GM23338 (cell line): ENCODE measurements around the gene ERCC3. TPM values are rescaled to one million over a fixed set of nuclear protein-coding genes. Genes with fewer than 3 reads are reported as not detected.

Experiments
- ATAC-seq: fragments of 200-7000 bp; cut with Tn5 transposase; 3 replicates; pipeline ENCODE4 v1.9.1; 2020
- DNase-seq: peaks from one replicate; pipeline ENCODE4 v3.0.0-alpha.2; 2015; ENCODE audit warnings: low spot score
- H2AFZ ChIP-seq: fragments of 200-600 bp; sonication (generic); 2 replicates; pipeline ENCODE4 v1.8.0; 2016; ENCODE audit warnings: antibody characterized with exemption, mild to moderate bottlenecking, moderate library complexity
- H3F3A ChIP-seq: fragments of 200-600 bp; sonication (generic); replicated peaks from 2 replicates; pipeline ENCODE4 v1.8.0; 2017; ENCODE audit warnings: antibody characterized with exemption, mixed run types, low read depth
- H3K27ac ChIP-seq: fragments of 200-600 bp; sonication (generic); 2 replicates; pipeline ENCODE4 v1.6.1; 2016; ENCODE audit warnings: low read depth
- H3K27me3 ChIP-seq: fragments of 200-600 bp; sonication (generic); 2 replicates; pipeline ENCODE4 v1.8.0; 2016; ENCODE audit warnings: mild to moderate bottlenecking, mixed run types, moderate library complexity; ENCODE audit not compliant: insufficient read depth
- H3K36me3 ChIP-seq: fragments of 200-600 bp; sonication (generic); 2 replicates; pipeline ENCODE4 v1.8.0; 2016; ENCODE audit warnings: mild to moderate bottlenecking; ENCODE audit not compliant: insufficient read depth
- H3K4me1 ChIP-seq: fragments of 200-600 bp; sonication (generic); 2 replicates; pipeline ENCODE4 v1.8.0; 2016; ENCODE audit warnings: mild to moderate bottlenecking, moderate library complexity; ENCODE audit not compliant: insufficient read depth
- H3K4me2 ChIP-seq: fragments of 200-600 bp; sonication (generic); 2 replicates; pipeline ENCODE4 v1.7.1; 2017; ENCODE audit warnings: mixed run types
- H3K4me3 ChIP-seq: fragments of 200-600 bp; sonication (generic); 2 replicates; pipeline ENCODE4 v1.6.1; 2016; ENCODE audit warnings: mixed run types
- H3K79me2 ChIP-seq: fragments of 200-600 bp; sonication (generic); replicated peaks from 2 replicates; pipeline ENCODE4 v1.8.0; 2017; ENCODE audit warnings: mild to moderate bottlenecking; ENCODE audit not compliant: insufficient read depth
- H3K9me2 ChIP-seq: fragments of 200-600 bp; sonication (generic); 2 replicates; pipeline ENCODE4 v1.8.0; 2017; ENCODE audit not compliant: insufficient read depth
- H4K20me1 ChIP-seq: fragments of 200-600 bp; sonication (generic); replicated peaks from 2 replicates; pipeline ENCODE4 v1.8.0; 2017; ENCODE audit warnings: mild to moderate bottlenecking; ENCODE audit not compliant: insufficient read depth
- H3K27ac Mint-ChIP-seq: 2 replicates; pipeline ENCODE4 v1.8.0; 2020; ENCODE audit warnings: inconsistent platforms, mild to moderate bottlenecking, moderate library complexity, mixed read lengths
- H3K27me3 Mint-ChIP-seq: 3 replicates; pipeline ENCODE4 v1.8.0; 2022; ENCODE audit warnings: low read depth, mild to moderate bottlenecking, moderate library complexity, mixed read lengths, inconsistent platforms; ENCODE audit not compliant: insufficient read depth, poor library complexity
- H3K36me3 Mint-ChIP-seq: 3 replicates; pipeline ENCODE4 v1.8.0; 2021; ENCODE audit warnings: low read depth, mild to moderate bottlenecking, inconsistent platforms, moderate library complexity, mixed read lengths
- H3K4me1 Mint-ChIP-seq: 3 replicates; pipeline ENCODE4 v1.8.0; 2020; ENCODE audit warnings: mild to moderate bottlenecking, inconsistent platforms, mixed read lengths
- H3K4me3 Mint-ChIP-seq: 3 replicates; pipeline ENCODE4 v1.8.0; 2021; ENCODE audit warnings: moderate library complexity, mild to moderate bottlenecking, inconsistent platforms, mixed read lengths
- H3K9me3 Mint-ChIP-seq: 3 replicates; pipeline ENCODE4 v1.8.0; 2020; ENCODE audit warnings: moderate library complexity, mild to moderate bottlenecking, inconsistent platforms, mixed read lengths
- CREB1 ChIP-seq: fragments of 250-450 bp; sonication (Bioruptor Pico); IDR thresholded peaks from 2 replicates; pipeline ENCODE4 v1.5.0; 2020; ENCODE audit warnings: low read depth, mild to moderate bottlenecking, moderate library complexity
- EZH2 ChIP-seq: fragments of 200-600 bp; sonication (generic); IDR thresholded peaks from one replicate; pipeline ENCODE4 v1.8.0; 2017; ENCODE audit warnings: antibody characterized with exemption, mild to moderate bottlenecking, low read depth; ENCODE audit not compliant: unreplicated experiment
- EZH2phosphoT487 ChIP-seq: fragments of 200-600 bp; sonication (generic); IDR thresholded peaks from one replicate; pipeline ENCODE4 v1.8.1; 2018; ENCODE audit warnings: antibody characterized with exemption; ENCODE audit not compliant: unreplicated experiment
- JUNB ChIP-seq: IDR thresholded peaks from one replicate; pipeline ENCODE4 v1.6.1; 2016; ENCODE audit warnings: antibody characterized with exemption; ENCODE audit not compliant: unreplicated experiment
- NANOG ChIP-seq: IDR thresholded peaks from 2 replicates; pipeline ENCODE4 v1.6.1; 2016; ENCODE audit warnings: antibody characterized with exemption, borderline replicate concordance
- POLR2AphosphoS5 ChIP-seq: IDR thresholded peaks from 2 replicates; pipeline ENCODE4 v1.6.1; 2016; ENCODE audit warnings: antibody characterized with exemption, low read depth
- STAT1 ChIP-seq: IDR thresholded peaks from one replicate; pipeline ENCODE4 v1.6.1; 2016; ENCODE audit warnings: antibody characterized with exemption; ENCODE audit not compliant: unreplicated experiment
- ZNF114 ChIP-seq: fragments of 250-450 bp; sonication (Bioruptor Pico); IDR thresholded peaks from 2 replicates; pipeline ENCODE4 v1.5.0; 2020; ENCODE audit warnings: mild to moderate bottlenecking, moderate library complexity
- ZNF331 ChIP-seq: fragments of 250-450 bp; sonication (Bioruptor Pico); IDR thresholded peaks from 2 replicates; pipeline ENCODE4 v1.5.0; 2020; ENCODE audit warnings: low read depth, mild to moderate bottlenecking, moderate library complexity
- polyA plus RNA-seq: library from polyadenylated mRNA; unstranded; fragments of >200 nt; fragmentation: Nextera tagmentation; extraction: Ambion mirVana; gene quantifications from 2 replicates; pipeline ENCODE4 v1.2.1, GENCODE V29; 2016
- total RNA-seq: library from RNA; depleted of rRNA; stranded (reverse); fragments of >200 nt; shearing (Covaris generic); gene quantifications from 2 replicates; pipeline ENCODE4 v1.2.3, GENCODE V29; 2014
- TF ChIP-seq, protein P1 (sequence below): IDR thresholded peaks from 2 replicates; pipeline ENCODE4 v1.6.1; 2016; ENCODE audit warnings: antibody characterized with exemption
- TF ChIP-seq, protein P2 (sequence below): fragments of 250-450 bp; sonication (Bioruptor Pico); IDR thresholded peaks from 2 replicates; pipeline ENCODE4 v1.5.0; 2020; ENCODE audit warnings: mild to moderate bottlenecking, moderate library complexity
- TF ChIP-seq, protein P3 (sequence below): IDR thresholded peaks from one replicate; pipeline ENCODE4 v1.6.1; 2018; ENCODE audit warnings: antibody characterized with exemption; ENCODE audit not compliant: unreplicated experiment
- TF ChIP-seq, protein P4 (sequence below), 2 experiments: fragments of 200-600 bp in 1 of 2; sonication (generic) in 1 of 2; conservative IDR thresholded peaks; 2 replicates each; pipeline versions ENCODE4 v1.5.1 to v1.6.1; 2016 to 2017; ENCODE audit warnings: antibody characterized with exemption in 2 of 2, low read depth in 2 of 2, mild to moderate bottlenecking in 2 of 2, moderate library complexity in 1 of 2

Gene ERCC3
- total and polyA plus RNA-seq, 2 experiments from 2014 or later, result 35.1 to 62.7 TPM

DNA sequence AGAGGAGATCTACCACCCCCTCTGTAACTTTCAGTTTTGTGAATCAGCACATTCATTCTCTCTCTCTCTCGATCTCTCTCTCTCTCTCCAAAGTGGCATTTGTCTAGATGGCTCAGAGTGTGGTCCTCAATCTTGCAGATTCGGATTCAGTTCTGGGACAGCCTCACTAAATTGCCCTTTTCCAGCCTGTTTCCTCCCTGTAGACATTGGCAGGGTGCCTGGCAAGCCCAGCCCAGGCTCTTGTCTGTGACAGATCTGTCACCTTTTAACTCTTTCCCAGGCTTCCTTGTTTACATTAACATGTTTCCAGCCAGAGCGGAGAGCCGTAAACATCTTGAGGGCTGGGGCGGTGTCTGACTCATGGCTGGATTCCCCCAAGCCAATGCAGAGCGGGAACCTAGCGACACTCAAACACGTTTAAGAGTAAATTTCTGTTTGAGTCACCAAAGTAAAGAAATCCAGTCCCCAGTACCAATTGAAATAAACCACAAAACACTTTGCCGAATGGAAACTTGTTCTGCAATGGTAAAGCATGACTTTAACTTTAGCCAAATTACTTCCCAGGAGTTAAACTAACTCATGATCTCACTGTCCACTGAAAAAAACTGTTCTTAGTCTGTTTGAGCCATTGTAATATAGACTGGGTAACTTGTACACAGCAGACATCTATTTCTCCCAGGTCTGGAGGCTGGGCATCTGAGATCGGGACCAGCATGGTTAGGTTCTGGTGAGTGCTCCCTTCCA lies 67.3 kb downstream of the ERCC3 start:
- no peak overlapping the region for H3K4me3 ChIP-seq

More for the DNA sequence above, 67.3 kb downstream of the ERCC3 start:
- H3K27me3 Mint-ChIP-seq, result no peaks in the 10 kb centered on the region
- H3K27ac Mint-ChIP-seq, result no peak overlapping the region
- Histone ChIP-seq H3K4me1 (no peaks in the 10 kb centered on the region), H3K36me3 (no peaks in the 10 kb centered on the region), H3F3A (no peaks in the 10 kb centered on the region), H3K27ac (no peak overlapping the region), H2AFZ (peak overlapping the region; percentile 14; the same call in 1 of the 2 replicates), H3K9me2 (no peaks in the 10 kb centered on the region), H3K79me2 (no peaks in the 10 kb centered on the region), H3K4me2 (no peak overlapping the region), H4K20me1 (no peaks in the 10 kb centered on the region), H3K27me3 (no peaks in the 10 kb centered on the region)
- H3K4me1 Mint-ChIP-seq, result peaks cover 20% of the 10 kb centered on the region
- DNase-seq (no peak), ATAC-seq (no peak)
- H3K36me3 Mint-ChIP-seq, result no peaks in the 10 kb centered on the region
- no peaks in the 10 kb centered on the region; the same call in 2 of the 3 replicates for H3K9me3 Mint-ChIP-seq
- no peak overlapping the region for H3K4me3 Mint-ChIP-seq
- TF ChIP-seq EZH2phosphoT487, result no peak
- TF ChIP-seq CREB1 (CRISPR knock-in tag), result no peak
- TF ChIP-seq STAT1, result no peak
- TF ChIP-seq, protein P1, sequence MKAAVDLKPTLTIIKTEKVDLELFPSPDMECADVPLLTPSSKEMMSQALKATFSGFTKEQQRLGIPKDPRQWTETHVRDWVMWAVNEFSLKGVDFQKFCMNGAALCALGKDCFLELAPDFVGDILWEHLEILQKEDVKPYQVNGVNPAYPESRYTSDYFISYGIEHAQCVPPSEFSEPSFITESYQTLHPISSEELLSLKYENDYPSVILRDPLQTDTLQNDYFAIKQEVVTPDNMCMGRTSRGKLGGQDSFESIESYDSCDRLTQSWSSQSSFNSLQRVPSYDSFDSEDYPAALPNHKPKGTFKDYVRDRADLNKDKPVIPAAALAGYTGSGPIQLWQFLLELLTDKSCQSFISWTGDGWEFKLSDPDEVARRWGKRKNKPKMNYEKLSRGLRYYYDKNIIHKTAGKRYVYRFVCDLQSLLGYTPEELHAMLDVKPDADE, result no peak
- no peak for TF ChIP-seq NANOG
- TF ChIP-seq ZNF114 (CRISPR knock-in tag), result no peak
- no peak for TF ChIP-seq ZNF331 (CRISPR knock-in tag)
- TF ChIP-seq EZH2, result no peak
- no peak for TF ChIP-seq JUNB
- no peak for TF ChIP-seq POLR2AphosphoS5
- TF ChIP-seq, protein P2, sequence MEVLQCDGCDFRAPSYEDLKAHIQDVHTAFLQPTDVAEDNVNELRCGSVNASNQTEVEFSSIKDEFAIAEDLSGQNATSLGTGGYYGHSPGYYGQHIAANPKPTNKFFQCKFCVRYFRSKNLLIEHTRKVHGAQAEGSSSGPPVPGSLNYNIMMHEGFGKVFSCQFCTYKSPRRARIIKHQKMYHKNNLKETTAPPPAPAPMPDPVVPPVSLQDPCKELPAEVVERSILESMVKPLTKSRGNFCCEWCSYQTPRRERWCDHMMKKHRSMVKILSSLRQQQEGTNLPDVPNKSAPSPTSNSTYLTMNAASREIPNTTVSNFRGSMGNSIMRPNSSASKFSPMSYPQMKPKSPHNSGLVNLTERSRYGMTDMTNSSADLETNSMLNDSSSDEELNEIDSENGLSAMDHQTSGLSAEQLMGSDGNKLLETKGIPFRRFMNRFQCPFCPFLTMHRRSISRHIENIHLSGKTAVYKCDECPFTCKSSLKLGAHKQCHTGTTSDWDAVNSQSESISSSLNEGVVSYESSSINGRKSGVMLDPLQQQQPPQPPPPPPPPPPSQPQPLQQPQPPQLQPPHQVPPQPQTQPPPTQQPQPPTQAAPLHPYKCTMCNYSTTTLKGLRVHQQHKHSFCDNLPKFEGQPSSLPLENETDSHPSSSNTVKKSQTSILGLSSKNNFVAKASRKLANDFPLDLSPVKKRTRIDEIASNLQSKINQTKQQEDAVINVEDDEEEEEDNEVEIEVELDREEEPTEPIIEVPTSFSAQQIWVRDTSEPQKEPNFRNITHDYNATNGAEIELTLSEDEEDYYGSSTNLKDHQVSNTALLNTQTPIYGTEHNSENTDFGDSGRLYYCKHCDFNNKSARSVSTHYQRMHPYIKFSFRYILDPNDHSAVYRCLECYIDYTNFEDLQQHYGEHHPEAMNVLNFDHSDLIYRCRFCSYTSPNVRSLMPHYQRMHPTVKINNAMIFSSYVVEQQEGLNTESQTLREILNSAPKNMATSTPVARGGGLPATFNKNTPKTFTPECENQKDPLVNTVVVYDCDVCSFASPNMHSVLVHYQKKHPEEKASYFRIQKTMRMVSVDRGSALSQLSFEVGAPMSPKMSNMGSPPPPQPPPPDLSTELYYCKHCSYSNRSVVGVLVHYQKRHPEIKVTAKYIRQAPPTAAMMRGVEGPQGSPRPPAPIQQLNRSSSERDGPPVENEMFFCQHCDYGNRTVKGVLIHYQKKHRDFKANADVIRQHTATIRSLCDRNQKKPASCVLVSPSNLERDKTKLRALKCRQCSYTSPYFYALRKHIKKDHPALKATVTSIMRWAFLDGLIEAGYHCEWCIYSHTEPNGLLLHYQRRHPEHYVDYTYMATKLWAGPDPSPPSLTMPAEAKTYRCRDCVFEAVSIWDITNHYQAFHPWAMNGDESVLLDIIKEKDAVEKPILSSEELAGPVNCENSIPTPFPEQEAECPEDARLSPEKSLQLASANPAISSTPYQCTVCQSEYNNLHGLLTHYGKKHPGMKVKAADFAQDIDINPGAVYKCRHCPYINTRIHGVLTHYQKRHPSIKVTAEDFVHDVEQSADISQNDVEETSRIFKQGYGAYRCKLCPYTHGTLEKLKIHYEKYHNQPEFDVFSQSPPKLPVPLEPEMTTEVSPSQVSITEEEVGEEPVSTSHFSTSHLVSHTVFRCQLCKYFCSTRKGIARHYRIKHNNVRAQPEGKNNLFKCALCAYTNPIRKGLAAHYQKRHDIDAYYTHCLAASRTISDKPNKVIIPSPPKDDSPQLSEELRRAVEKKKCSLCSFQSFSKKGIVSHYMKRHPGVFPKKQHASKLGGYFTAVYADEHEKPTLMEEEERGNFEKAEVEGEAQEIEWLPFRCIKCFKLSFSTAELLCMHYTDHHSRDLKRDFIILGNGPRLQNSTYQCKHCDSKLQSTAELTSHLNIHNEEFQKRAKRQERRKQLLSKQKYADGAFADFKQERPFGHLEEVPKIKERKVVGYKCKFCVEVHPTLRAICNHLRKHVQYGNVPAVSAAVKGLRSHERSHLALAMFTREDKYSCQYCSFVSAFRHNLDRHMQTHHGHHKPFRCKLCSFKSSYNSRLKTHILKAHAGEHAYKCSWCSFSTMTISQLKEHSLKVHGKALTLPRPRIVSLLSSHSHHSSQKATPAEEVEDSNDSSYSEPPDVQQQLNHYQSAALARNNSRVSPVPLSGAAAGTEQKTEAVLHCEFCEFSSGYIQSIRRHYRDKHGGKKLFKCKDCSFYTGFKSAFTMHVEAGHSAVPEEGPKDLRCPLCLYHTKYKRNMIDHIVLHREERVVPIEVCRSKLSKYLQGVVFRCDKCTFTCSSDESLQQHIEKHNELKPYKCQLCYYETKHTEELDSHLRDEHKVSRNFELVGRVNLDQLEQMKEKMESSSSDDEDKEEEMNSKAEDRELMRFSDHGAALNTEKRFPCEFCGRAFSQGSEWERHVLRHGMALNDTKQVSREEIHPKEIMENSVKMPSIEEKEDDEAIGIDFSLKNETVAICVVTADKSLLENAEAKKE (CRISPR knock-in tag), result no peak
- TF ChIP-seq, protein P3, sequence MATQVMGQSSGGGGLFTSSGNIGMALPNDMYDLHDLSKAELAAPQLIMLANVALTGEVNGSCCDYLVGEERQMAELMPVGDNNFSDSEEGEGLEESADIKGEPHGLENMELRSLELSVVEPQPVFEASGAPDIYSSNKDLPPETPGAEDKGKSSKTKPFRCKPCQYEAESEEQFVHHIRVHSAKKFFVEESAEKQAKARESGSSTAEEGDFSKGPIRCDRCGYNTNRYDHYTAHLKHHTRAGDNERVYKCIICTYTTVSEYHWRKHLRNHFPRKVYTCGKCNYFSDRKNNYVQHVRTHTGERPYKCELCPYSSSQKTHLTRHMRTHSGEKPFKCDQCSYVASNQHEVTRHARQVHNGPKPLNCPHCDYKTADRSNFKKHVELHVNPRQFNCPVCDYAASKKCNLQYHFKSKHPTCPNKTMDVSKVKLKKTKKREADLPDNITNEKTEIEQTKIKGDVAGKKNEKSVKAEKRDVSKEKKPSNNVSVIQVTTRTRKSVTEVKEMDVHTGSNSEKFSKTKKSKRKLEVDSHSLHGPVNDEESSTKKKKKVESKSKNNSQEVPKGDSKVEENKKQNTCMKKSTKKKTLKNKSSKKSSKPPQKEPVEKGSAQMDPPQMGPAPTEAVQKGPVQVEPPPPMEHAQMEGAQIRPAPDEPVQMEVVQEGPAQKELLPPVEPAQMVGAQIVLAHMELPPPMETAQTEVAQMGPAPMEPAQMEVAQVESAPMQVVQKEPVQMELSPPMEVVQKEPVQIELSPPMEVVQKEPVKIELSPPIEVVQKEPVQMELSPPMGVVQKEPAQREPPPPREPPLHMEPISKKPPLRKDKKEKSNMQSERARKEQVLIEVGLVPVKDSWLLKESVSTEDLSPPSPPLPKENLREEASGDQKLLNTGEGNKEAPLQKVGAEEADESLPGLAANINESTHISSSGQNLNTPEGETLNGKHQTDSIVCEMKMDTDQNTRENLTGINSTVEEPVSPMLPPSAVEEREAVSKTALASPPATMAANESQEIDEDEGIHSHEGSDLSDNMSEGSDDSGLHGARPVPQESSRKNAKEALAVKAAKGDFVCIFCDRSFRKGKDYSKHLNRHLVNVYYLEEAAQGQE, result no peak
- TF ChIP-seq, protein P4, sequence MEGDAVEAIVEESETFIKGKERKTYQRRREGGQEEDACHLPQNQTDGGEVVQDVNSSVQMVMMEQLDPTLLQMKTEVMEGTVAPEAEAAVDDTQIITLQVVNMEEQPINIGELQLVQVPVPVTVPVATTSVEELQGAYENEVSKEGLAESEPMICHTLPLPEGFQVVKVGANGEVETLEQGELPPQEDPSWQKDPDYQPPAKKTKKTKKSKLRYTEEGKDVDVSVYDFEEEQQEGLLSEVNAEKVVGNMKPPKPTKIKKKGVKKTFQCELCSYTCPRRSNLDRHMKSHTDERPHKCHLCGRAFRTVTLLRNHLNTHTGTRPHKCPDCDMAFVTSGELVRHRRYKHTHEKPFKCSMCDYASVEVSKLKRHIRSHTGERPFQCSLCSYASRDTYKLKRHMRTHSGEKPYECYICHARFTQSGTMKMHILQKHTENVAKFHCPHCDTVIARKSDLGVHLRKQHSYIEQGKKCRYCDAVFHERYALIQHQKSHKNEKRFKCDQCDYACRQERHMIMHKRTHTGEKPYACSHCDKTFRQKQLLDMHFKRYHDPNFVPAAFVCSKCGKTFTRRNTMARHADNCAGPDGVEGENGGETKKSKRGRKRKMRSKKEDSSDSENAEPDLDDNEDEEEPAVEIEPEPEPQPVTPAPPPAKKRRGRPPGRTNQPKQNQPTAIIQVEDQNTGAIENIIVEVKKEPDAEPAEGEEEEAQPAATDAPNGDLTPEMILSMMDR (conservative IDR thresholded peaks at IDR 0.05; ENCODE audit: low read depth in 2 of 2), result no peak
